GM19193 (cell line): ENCODE data around the gene TMEM116.
A peak's percentile ranks its signal among the peaks of the same experiment; 100 is the strongest.

ENCODE experiments used
- POLR2A ChIP-seq: IDR thresholded peaks from 4 replicates; pipeline ENCODE4 v1.6.1; 2011; ENCODE audit not compliant: insufficient read depth, insufficient read length; ENCODE audit errors: extremely low read depth

The TMEM116 gene

DNA sequence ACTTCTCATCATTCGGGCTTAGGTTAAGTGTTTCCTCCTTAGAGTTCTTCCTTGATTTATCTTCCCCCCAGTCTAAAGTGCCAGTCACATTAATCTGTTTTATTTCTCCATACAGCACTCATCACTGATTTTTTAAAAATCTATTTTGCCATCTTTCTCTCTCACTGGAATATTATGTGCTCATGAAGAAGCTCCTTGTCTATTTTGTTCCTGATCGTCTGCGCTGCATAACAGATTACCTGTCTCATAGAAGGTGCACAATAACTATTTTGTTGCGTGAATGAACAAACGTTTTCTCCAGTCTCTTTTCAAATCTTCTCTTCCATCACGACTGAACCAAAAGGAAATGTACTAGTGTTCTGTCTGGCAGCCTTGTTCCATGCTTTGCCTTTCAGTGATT lies 3.0 kb upstream of the TMEM116 start:
- no peak for TF ChIP-seq POLR2A

DNA sequence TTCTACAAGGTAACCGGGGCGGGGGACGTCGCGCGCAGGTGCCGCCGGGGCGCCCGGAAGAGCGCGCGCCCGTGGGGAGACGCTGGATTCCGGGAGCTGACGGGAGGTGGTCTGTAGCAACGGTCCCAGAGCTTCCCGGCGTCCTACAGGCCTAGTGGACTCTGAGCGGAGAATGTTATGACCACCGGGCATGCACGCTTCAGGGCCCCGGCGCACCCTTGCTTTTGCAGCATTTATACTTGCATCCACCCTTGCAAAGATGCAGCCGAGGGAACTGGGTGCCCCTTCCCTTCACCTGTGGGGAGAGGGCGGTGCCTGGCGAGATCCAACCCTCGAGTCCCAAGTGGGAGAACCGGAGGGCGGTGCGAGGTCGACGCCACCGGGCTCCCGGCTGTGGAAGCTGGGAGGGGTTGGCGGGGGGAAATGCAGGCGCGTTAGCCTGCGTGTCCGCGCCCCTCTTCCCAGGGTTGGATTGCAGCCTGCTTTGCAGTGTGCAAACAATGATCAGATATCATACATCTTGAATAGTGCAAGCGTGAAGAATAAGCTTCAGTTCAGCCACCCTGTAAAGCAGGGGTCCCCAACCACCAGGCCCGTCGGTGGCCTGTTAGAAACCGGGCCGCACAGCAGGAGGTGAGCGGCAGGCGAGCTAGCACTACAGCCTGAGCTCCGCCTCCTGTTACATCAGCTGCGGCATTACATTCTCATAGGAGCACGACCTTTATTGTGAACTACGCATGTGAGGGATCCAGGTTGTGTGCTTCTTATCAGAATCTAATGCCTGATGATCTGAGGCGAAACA lies 837 bp upstream of the TMEM116 start:
- TF ChIP-seq POLR2A, result peak; percentile 84

DNA sequence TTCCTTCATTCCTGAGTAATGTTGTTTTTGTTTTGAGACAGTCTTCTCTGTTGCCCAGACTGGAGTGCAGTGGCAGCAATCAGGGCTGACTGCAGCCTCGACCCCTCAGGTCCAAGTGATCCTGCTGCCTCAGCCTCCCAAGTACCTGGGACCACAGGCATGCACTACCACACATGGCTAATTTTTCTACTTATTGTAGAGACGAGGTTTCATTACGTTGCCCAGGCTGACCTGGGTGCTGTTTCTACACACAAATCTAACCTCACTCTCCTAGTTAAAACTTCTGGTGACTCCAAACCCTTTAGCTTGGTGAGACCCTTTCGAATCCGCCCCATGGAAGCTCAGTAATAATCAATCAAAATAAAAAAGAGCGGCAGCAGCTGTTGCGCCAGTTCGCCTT lies 1.3 kb downstream of the TMEM116 start:
- TF ChIP-seq POLR2A, result no peak

DNA sequence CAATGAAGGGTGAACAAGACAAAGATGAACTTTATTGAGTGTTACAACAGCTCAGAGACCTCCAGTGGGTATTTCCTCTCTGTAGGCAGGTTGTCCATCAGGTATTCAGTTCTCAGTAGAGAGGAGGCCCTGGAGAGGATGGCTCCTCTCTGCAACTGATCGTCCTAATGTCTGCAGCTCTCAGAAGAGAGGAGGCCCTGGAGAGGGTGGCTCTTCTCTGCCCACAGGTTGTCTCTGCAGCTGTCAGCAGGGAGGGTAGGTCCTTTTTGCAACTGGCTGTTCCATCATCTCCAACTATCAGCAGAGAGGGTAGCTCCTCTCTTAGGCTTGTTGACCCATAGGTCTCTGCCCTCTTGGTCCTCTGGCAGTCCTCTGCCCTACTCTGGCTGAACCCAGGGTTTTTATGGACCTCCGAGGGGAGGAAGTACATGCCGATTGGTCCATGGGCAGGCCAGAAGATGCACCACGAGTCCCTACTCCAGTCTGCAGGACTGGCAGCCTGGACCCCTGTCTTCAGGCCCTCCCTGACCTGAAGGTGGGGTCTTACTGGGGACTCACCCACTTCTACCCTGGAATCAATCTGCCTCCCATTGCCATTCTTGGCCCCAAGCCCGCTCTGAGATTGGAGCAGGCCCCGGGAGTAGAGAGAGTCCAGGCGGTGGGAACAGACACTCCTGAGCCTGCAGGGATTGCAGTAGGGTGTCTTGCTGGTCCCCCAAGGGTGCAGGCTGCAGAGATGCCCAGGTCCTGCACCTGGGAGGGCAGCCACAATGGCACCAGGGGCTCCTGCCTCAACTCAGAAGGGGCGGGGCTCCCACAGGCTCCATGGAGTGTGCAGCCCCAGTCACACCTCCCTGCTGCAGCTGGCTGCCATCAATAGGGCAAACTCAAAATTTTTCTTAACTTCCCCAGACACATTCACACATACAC lies 2.3 kb downstream of the TMEM116 start:
- TF ChIP-seq POLR2A, result no peak

DNA sequence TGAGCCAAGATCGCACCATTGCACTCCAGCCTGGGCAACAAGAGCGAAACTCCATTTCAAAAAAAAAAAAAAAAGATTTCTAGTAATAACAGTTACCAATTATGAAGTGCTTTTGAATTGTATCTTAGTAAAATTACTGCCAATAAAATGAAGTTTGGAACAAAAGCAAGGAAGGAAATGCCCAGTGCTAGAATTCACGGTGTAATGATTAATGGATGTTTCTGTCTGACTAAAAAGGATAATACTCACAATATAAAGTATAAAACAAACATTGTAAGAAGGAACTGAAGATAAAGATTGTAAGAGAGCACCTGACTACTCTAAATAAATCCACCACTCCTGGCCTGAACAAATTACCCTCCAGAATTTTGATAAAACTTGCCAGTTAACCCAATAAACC lies 4.0 kb downstream of the TMEM116 start:
- no peak for TF ChIP-seq POLR2A

DNA sequence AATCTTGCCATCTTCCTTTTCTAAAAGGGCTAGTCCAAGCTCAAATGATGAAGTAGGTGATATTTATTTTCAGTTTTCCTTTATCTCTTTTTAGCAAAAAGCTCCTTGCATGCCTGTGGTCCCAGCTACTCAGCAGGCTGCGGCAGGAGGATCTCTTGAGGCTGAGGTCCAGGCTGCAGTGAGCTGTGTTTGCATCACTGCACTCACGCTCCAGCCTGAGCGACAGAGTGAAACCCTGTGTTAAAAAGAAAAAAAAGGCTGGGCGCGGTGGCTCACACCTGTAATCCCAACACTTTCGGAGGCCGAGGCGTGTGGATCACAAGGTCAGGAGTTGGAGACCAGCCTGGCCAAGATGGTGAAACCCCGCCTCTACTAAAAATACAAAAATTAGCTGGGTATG lies 5.0 kb downstream of the TMEM116 start:
- TF ChIP-seq POLR2A, result no peak

DNA sequence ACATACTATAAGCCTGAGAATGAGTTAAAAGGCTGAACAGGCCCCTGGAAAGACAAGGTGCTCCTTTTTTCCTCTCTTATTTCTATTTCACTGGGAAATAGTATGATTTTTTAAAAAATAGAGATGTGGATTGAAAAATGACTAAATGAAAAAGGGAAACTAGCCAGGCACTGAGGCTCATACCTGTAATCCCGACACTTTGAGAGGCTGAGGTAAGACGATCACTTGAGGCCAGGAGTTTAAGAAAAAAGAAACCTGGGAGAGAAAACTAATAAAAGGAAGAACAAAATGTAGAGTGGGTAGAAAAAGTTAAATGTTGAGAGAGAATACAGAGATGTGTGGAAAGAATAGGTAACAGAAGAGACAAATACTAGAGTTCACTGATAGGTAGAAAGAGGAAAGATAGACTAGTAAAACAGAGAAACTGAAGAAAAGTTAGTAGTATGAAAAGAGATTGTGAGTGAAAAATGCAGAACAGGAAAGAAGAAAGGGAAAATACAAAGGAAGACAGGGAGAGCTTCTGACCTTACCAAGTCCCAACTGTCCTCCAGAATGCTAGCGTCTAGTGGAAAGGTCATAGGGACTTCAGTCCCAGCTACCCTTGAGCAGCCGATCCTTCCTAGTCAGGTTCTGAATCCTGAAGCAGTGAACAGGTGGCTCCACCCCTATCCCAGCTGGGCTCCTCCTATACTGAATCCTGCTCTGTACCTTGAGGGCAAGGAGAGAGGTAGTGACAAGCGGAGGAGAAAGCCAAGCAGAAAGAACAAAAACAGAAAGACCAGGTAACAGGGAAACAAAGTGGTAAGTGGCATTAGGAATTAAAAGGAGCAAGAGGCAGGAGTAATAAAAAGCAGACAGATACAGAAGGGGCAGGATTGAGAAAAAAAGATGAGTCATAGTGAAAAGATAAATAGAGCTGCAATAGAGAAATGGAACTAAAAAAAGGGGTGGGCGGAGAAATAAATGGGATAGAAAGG lies 7.3 kb downstream of the TMEM116 start:
- TF ChIP-seq POLR2A, result no peak

DNA sequence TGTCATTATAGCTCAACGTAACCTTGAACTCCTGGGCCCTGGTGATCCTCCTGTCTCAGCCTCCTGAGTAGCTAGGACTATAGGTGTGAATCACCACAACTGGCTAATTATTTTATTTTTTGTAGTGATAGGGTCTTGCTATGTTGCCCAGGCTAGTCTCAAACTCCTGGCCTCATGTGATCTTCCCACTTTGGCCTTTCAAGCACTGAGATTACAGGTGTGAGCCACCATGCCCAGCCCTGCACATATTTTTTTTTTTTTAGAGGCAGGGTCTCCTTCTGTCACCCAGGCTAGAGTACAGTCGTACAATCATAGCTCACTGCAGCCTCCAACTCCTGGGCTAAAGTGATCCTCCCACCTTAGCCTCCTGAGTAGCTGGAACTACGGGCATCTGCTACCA lies 8.9 kb downstream of the TMEM116 start:
- no peak for TF ChIP-seq POLR2A

DNA sequence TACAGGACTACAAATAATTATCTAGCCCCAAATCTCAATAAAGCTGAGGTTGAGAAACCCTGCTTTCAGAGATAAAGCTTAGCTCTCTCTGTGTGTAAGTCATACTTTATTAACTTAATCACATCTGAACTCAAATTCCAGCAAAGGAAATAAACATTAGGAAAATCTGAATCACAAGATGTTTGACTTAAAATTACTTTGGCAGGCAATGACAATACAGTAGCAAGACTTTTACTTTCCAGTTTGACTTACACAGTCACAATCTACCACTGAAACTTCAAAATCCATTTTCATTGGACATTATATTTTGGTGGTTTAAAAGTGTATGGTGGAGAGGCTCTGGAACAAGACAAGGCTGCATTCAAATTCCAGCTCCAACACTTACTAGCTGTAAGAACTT lies 11.4 kb downstream of the TMEM116 start:
- no peak for TF ChIP-seq POLR2A

DNA sequence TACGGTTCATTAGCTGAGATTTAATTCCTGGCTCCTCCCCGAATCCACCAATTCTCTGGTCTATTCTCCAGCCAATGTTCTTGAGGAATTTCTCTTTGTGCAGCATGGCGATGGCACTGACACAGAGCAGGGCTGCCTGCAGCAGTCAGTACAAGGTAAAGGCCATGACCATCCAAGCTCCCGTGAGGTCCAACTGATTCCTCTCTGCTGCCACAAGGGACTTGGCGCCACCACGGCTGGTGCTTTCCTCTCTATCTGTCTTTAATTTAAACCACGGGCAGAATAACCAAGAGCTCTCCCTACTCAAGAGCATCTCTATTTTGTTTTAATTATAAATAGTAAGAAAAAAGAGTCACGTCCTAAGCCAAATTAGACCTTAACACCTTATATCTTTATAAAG lies 12.1 kb downstream of the TMEM116 start:
- TF ChIP-seq POLR2A, result no peak

DNA sequence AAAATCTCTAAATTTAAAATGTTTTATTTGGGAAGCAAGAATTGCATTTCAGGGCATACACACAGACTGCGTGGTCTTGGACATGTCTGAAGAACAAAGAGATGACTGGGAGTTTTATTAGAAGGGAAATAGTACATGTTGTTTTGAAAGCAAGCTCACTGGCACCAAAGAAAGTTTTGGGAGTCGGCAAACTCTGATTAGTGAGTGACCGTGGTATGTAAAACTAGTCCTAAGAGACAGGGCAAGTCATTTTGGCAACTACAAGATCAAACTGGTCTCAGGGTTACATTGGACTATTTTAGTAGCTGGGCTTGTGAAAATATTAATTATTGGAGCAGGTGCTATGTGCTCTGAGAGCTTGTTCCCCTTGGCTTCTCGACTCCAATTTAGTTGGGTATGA lies 14.9 kb downstream of the TMEM116 start:
- no peak for TF ChIP-seq POLR2A

DNA sequence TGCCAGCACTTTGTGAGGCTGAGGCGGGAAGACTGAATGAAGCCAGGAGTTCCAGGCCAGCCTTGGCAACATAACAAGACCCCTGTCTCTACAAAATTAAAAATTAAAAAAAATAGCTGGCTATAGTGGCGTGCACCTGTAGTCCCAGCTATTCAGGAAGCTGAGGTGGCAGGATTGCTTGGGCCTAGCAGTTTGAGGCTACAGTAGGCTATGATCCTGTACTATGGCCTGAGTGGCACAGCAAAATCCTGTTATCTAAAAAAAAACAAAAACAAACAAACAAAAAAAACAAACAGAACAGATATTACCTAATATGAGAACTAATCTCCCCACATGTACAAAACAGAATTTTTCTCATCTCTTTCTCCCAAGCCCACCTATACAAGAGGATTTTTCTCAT lies 15.7 kb downstream of the TMEM116 start:
- no peak for TF ChIP-seq POLR2A

DNA sequence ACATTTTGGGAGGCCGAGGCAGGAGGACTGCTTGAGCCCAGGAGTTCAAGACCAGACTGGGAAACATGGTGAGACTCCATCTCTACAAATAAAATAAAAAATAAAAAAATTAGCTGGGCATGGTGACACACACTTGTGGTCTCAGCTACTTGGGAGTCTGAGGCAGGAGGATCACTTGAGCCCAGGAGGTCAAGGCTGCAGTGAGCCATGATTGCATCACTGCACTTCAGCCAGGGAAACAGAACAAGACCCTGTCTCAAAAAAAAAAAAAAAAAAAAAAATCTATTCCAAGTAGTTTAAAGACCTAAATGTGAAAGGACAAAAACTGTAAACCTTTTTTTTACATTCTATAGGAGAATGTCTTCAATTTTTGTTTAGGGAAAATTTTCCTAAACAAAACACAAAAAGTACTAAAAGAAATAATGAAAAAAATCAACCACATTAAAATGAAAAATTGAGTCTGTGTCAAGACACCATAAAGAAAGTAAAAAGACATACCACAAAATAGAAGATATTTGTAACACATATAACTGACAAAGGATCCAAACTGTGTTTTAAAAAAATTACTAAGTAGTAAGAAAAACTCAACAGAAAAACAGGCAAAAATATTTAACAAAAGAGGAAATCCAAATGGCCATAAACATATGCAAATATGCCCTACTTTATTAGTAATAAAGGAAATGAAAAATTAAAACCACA lies 17.0 kb downstream of the TMEM116 start:
- no peak for TF ChIP-seq POLR2A

DNA sequence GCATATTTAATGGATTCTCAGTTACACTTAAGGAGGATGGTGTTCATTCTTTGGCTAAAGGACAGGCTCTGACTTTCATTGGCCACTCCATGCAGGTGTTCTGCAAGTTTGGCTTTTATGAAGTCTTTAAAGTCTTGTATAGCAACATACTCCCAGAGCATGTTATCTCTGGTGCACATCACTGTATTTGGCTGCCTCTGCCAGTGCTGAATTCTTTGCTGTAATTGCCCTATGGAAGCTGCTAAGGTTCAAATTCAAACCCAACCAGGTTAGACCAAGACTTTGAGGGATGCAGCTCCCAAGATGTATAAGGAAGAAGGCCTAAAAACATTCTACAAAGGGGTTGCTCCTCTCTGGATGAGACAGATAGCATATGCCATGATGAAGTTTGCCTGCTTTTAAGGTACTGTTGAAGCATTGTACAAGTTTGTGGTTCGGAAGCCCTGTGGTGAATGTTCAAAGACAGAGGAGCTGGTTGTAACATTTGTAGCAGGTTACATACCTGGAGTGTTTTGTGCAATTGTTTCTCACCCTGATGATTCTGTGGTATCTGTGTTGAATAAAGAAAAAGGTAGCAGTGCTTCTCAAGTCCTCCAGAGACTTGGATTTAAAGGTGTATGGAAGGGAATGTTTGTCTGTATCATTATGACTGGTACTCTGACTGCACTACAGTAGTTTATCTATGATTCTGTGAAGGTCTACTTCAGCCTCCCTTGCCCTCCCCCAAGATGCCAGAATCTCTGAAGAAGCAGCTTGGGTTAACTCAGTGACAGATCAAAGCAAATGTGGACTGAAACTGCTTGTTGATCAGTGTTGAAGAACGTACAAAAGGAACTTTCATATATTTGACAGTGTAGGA lies 19.4 kb downstream of the TMEM116 start:
- TF ChIP-seq POLR2A, result no peak

DNA sequence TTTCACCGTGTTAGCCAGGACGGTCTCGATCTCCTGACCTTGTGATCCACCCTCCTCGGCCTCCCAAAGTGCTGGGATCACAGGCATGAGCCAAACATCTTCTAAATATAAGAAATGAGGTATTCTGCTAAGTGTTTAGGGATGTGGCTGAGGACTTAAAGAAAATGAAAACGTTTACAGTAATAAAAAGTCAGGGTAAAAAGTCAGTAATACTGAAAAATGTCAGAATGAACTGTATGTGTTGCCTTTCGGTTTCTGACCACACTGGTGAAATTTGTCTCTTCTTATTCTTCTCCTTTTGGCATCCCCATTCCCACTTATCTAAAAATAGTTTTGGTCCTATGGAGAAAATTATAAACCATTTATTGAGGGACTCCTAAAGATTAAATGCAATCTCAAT lies 20.5 kb downstream of the TMEM116 start:
- no peak for TF ChIP-seq POLR2A
